Lung (tissue), 12 donors: ENCODE measurements around the gene TNNI2. TPM values are rescaled to one million over a fixed set of nuclear protein-coding genes. Genes with fewer than 3 reads are reported as not detected.

ENCODE experiments used
- ATAC-seq: fragments of 200-7000 bp; cut with Tn5 transposase; one replicate; pipeline ENCODE4 v1.9.1; 2020; ENCODE audit warnings: moderate number of reproducible peaks; ENCODE audit not compliant: insufficient read depth, low FRiP score
- DNase-seq, 3 donors: peaks; one replicate each; pipeline ENCODE4 v3.0.0-alpha.2; 2013 to 2017
- H3K27ac ChIP-seq, 2 donors: one replicate each; pipeline ENCODE4 v1.5.1; 2013; ENCODE audit warnings: mild to moderate bottlenecking in 2 of 2, moderate library complexity in 2 of 2, control low read depth in 1 of 2, inconsistent platforms in 1 of 2, low read depth in 1 of 2, low read length in 1 of 2
- H3K27me3 ChIP-seq, 3 donors: one replicate each; pipeline ENCODE4 v1.5.1; 2013; ENCODE audit warnings: low read length in 2 of 3; ENCODE audit not compliant: control insufficient read depth in 3 of 3, insufficient read depth in 3 of 3
- H3K36me3 ChIP-seq, 4 donors: one replicate each; pipeline ENCODE4 v1.5.1; 2013; ENCODE audit warnings: low read length in 4 of 4, mild to moderate bottlenecking in 1 of 4, moderate library complexity in 1 of 4; ENCODE audit not compliant: control insufficient read depth in 4 of 4, insufficient read depth in 4 of 4
- H3K4me1 ChIP-seq, 5 donors: one replicate each; pipeline ENCODE4 v1.5.1; 2013; ENCODE audit warnings: low read length in 5 of 5, mild to moderate bottlenecking in 2 of 5, moderate library complexity in 1 of 5; ENCODE audit not compliant: control insufficient read depth in 5 of 5, insufficient read depth in 5 of 5
- H3K4me3 ChIP-seq: one replicate; pipeline ENCODE4 v1.5.1; 2013; ENCODE audit warnings: mild to moderate bottlenecking, control low read depth, moderate library complexity
- H3K9ac ChIP-seq, 2 donors: one replicate each; pipeline ENCODE4 v1.5.1; 2013; ENCODE audit warnings: low read length in 2 of 2, control low read depth in 1 of 2; ENCODE audit not compliant: insufficient read depth in 1 of 2
- H3K9me3 ChIP-seq, 4 donors: one replicate each; pipeline ENCODE4 v1.5.1; 2013; ENCODE audit warnings: low read length in 3 of 4, mild to moderate bottlenecking in 1 of 4, moderate library complexity in 1 of 4; ENCODE audit not compliant: control insufficient read depth in 4 of 4, insufficient read depth in 3 of 4
- WGBS, 2 donors: extraction: QIAGEN DNeasy Blood & Tissue Kit; methylation state at CpG; one replicate each; pipeline ENCODE4 v1.1.7; 2013; 5-methylcytosine and 5-hydroxymethylcytosine counted together
- polyA plus RNA-seq, 2 donors: library from polyadenylated mRNA; stranded (reverse); fragments of 200-250 nt; gene quantifications; one replicate each; pipeline ENCODE4 v1.2.1, GENCODE V29; 2013
- total RNA-seq, 2 donors: library from RNA; depleted of rRNA in 1 of 2; stranded (reverse); fragments of >200 nt in 1 of 2; gene quantifications; one replicate each; pipeline ENCODE4 v1.2.1, GENCODE V29; 2014 to 2021
- TF ChIP-seq, protein P1 (sequence below): IDR thresholded peaks from 2 replicates; pipeline ENCODE4 v1.5.1; 2012; ENCODE audit warnings: mild to moderate bottlenecking; ENCODE audit errors: control extremely low read depth, extremely low read depth
- donor health status: control.
- donor health status: control.
- donor health status: Bipolar disorder and iron deficiency.
- donor health status: healthy.
- donor health status: DM: yes; HTN: yes; CAD: no.

TNNI2 gene
- total and polyA plus RNA-seq, 4 donors = 3.1 to 35.8 (median 12.2) TPM

DNA sequence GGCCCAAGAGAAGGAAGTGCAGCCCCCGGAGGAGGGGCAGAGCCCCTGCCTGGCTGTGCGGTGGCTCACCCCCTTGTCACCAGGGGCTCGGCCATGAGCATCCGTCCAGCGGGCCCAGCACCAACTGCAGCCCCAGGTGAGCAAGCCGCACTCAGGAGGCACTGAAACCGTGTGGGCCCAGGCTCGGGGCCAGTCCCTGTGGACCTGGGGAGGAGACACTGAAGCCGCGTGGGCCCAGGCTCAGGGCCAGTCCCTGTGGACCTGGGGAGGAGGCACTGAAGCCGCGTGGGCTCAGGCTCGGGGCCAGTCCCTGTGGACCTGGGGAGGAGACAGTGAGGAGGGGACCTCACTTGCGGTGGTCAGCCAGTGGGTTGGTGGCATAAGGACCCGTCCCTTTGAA lies 28.0 kb downstream of the TNNI2 start:
- H3K4me3 ChIP-seq = no peak overlapping the region
- TF ChIP-seq, protein P1, sequence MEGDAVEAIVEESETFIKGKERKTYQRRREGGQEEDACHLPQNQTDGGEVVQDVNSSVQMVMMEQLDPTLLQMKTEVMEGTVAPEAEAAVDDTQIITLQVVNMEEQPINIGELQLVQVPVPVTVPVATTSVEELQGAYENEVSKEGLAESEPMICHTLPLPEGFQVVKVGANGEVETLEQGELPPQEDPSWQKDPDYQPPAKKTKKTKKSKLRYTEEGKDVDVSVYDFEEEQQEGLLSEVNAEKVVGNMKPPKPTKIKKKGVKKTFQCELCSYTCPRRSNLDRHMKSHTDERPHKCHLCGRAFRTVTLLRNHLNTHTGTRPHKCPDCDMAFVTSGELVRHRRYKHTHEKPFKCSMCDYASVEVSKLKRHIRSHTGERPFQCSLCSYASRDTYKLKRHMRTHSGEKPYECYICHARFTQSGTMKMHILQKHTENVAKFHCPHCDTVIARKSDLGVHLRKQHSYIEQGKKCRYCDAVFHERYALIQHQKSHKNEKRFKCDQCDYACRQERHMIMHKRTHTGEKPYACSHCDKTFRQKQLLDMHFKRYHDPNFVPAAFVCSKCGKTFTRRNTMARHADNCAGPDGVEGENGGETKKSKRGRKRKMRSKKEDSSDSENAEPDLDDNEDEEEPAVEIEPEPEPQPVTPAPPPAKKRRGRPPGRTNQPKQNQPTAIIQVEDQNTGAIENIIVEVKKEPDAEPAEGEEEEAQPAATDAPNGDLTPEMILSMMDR = no peak
- DNase-seq (no peak), ATAC-seq (no peak)
- no peak overlapping the region for H3K9ac ChIP-seq
- peaks cover 0 to 15% (median 3%) of the 10 kb centered on the region in 3 donors for H3K27me3 ChIP-seq
- peaks cover 0 to 24% (median 11%) of the 10 kb centered on the region in 5 donors for H3K4me1 ChIP-seq
- H3K9me3 ChIP-seq = no peaks in the 10 kb centered on the region
- no peaks in the 10 kb centered on the region for H3K36me3 ChIP-seq
- 90 to 93% methylated on average over 15 of the region's 15 CpGs for WGBS, 2 donors
- no peak overlapping the region for H3K27ac ChIP-seq

DNA sequence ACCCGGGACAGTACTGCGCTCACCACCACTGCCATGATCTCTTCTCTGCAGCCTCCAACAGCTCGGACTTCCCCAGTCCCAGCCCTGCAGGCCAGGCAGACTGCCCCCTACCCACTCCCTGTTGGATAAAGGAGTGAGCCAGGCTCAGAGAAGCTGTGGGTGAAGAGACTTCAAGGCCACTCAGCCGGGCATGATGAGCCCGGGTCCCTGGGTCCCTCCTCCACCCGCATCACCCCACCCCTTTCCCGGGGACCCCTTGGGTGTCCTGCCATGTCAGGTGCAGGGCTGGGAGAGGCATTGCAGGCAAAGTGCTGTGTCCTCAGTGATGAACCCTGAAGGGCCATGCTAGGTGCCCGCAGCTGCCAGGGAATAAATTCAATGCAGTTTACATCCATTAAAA lies 28.6 kb downstream of the TNNI2 start:
- Histone ChIP-seq H3K36me3 (no peaks in the 10 kb centered on the region), H3K27ac (no peak overlapping the region), H3K4me3 (no peak overlapping the region), H3K4me1 (peaks cover 0 to 24% (median 11%) of the 10 kb centered on the region in 5 donors), H3K9ac (no peak overlapping the region), H3K27me3 (peaks cover 0 to 16% (median 3%) of the 10 kb centered on the region in 3 donors), H3K9me3 (no peaks in the 10 kb centered on the region)
- DNase-seq (no peak), ATAC-seq (no peak)
- WGBS, 2 donors = 84 to 92% methylated on average over 8 of the region's 8 CpGs
- TF ChIP-seq, protein P1 = no peak

DNA sequence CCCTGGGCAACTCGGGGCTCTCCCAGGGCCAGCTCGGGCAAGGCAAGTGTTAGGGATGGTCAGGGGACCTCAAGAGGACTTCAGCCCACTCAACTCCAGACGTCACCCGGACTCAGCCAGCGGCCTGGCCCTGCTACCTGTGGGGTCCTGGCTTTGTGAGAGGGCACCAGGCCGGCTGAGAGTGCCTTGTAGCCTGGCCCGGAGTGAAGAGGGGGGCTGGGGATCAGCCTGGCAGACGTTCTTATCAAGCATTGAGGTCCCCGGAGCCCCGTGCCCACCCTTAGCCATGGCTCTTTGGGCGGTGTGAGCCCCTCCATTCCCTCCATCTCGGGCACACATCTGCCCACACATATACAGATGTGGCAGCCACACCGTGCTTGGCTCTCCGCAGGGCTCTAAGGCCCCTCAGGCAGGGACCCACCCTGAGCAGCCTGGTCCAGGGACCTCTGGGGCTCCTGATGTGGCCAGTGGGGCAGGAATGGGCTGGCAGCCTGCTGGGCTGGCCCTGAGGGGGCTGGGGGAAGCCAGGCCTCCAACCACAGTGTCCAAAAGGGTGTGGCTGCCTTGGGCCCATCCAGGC lies 29.4 kb downstream of the TNNI2 start:
- H3K9me3 ChIP-seq = no peaks in the 10 kb centered on the region
- peaks cover 0 to 23% (median 11%) of the 10 kb centered on the region in 5 donors for H3K4me1 ChIP-seq
- no peak overlapping the region for H3K9ac ChIP-seq
- peaks cover 0 to 16% (median 3%) of the 10 kb centered on the region in 3 donors for H3K27me3 ChIP-seq
- no peaks in the 10 kb centered on the region for H3K36me3 ChIP-seq
- DNase-seq (no peak), ATAC-seq (no peak)
- 88 to 96% methylated on average over 14 of the region's 14 CpGs for WGBS, 2 donors
- no peak overlapping the region for H3K27ac ChIP-seq
- TF ChIP-seq, protein P1 = no peak
- H3K4me3 ChIP-seq = no peak overlapping the region
